Superior temporal gyrus (tissue), 1 donor: ENCODE measurements around the gene BCAS4.

Experiments used
- DNase-seq: peaks from one replicate; pipeline ENCODE4 v3.0.0-alpha.2; 2016; ENCODE audit errors: extremely low spot score

Gene BCAS4

DNA sequence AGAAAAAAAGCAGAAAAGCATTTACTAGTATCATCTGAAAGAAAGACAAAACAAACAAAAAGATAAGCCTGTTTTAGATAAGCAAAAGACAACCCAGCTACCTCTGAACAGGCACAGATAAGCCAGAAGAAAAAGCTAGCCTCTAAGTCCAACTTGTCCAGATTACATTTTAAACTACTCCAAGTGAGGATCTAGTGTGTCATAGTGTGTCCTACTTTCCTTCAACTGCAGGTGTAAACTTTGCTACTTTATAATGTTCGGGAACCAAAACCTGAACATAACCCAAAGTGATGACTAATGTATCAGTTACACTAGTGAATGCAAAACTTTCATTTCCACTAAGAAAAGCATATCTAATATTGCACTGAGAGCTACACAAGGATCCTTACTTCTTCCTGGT is 116.9 kb downstream of the BCAS4 start:
- DNase-seq = no peak

DNA sequence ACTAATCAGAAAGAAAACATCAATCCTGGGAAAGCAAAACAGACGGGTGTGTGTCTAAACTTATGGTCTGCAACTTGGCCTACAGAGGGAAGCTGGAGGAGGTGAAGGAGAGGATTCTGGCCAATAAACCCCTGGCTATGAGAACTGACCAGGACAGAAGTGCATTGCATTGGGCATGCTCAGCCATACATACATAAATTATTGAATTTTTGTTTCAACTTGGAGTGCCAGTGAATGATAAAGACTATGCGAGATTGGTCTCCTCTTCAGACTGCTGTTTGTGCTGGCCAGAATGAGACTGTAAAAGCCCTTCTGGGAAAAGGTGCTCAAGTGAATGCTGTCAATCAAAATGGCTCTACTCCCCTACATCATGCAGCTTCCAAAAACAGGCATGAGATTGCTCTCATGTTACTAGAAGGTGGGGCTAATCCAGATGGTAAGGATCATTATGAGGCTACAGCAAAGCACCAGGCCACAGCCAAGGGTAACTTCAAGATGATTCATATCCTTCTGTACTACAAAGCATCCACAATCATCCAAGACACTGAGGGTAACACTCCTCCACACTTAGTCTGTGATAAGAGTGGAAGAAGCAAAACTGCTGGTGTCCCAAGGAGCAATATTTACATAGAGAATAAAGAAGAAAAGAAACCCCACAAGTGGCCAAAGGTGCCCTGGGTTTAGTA is 119.0 kb downstream of the BCAS4 start:
- no peak for DNase-seq

DNA sequence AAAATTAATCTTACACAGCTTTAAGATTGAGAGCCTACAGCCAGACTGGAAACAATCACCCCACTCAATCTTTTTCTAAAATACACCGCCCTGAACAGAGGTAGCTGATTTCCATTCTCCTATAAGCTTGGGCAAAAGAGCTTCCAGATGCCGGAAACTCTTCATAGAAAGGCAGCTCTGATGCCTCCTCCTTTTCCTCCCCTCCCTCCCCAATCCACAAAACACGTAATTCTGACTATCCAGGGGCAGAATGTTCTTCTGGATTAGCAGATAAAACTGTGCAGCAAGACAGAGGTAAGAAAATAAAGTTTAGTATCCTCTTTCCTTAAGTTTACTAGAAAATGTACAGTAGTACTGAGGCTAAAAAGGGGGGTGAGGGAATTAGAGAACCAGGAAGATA is 120.6 kb downstream of the BCAS4 start:
- DNase-seq = no peak

DNA sequence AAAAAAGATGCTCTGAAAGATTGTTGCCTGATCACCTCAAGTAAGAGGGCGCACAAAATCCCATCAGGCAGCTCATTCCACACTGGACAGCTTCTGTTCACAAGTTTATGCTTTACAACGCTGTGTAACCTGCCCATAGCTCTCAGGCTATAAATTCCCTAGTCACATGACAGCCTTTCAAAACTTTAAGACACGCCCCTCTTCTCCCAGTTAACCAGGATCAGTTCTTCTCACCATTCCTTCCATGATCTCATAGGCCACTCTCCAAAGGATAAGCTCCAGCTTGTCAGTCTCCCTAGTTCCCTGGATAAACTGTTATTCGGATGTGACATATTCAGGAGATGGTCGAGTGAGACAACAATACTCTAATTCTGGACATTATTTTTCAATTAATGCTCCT is 121.4 kb downstream of the BCAS4 start:
- DNase-seq = no peak

DNA sequence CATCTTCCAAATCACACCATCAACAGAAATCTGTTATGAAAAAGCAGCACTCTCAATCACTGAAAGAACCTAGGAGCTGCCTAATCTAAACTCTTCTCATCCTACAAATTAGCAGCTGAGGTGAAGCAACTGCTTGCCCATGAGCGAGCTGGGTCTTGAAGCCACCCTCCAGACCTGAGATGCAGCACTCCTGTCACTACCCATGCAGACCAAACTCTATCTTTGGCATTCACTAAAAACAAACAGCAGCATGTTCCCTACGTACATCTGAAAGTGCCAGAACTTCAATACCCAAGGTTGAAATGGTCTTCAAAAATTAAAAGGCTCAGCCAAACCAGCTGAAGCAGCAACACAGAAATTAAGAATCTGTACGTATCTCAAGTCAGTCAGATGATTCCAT is 122.1 kb downstream of the BCAS4 start:
- DNase-seq = no peak

DNA sequence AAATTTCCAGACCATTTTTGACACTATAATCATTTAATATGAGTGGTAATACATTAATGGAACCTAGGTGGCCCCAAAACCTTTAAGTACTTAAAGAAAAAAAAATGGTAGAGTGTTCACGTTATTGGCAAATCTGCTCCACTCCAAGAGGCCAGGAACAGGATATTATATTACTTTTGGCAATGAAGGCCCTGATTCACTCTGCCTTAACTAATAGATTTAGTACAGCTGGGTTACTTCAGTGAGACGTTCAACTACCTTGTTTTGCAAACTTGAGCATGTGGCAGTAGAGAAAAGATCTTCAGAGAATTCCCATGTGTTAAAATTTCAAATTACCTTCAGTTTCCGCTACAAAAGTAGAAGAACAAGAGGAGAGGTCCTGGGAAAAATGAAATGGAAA is 123.5 kb downstream of the BCAS4 start:
- DNase-seq = no peak

DNA sequence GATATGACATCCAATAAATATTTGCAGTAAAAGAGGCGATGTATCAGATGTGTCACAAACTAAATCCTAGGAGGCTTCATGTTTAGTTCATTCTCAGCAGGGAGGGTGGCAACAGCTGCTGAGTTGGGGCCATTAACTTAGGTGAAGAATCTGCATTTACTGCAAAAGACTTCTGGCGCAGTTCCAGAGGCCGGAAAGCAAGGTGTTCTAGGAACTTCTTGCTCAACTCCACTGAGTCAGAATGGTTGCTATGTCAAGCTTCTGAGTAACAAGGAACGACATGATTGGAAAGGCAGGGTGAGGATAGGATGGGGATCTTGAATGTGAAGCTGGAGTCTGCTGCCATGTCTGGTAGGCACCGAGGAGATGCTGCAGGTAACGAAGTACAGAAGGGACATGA is 124.7 kb downstream of the BCAS4 start:
- no peak for DNase-seq

DNA sequence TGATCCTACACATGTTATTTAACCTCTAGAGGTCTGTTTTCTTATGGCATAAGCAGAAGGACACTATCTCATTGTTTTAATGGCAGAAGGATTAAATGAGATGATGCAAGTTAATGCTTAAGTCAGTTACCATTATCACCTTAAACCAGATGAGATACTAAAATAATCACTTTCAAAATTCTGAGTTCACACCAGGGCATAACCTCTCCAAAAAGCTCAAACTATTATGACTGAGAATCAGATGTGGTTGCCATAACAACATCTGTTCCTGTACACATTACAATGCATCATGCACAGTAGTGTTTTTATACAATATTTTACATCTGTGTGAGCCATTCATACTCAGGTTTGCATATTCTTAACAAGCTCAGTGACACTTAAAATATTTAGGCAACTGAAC is 126.1 kb downstream of the BCAS4 start:
- no peak for DNase-seq

DNA sequence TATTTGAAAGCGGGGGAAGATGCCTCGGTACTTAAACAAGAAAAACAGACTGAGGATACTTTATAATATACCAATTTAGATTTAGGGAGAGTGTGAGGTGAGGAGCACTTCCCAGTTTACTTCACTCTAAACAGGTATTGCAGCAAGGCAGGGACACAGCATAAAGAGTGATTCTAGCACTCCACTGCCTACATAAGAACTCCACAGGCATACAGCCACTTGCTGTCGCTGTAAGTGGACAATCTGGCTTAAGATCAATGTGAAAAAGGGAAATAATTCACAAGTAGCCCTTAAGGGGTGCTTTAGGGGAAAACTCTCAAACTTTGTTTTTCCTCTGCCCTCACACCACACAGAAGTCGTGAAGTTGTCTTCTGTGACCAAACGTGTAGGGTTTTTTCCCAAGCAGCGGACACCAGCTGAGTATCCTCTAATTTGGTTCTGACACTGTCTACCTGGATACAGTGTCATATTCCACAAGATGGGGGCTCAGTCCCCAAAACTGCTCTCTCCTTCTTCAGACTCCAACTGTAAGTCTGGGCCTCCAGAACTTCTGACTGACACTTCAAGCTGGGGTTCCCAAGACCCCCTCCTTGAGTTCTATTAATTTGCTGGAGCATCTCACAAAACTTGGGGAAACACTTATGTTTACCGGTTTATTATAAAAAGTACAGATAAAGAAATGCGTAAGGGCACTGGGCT is 127.1 kb downstream of the BCAS4 start:
- no peak for DNase-seq

DNA sequence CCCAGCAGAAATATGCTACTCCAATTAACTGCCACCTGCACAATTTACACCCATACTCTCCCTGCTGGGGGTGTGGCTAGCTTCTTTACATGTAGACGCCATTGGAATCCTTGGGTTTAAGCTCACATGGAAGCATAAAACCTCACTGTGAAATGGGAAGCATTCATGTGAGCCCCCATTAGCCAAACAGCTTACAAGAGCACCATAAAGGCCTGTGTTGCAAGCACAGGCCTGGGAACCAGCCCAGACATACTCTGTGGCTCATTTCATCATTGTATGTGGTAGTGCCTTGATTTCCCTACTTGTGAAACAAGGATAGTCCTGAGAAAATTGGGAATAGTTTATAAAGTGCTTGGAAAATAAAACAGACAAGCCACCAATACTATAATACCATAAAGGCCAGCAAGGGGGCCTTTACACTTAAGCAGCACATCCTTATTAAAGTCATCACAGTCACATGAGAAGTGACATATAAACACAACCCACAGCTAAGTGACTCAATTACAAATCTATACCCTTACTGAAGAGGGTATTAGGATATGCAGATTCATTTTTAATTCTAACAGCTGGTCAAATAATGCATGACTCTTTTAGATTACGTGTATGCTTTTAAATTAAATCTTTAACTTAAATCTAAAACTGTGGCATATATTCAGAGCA is 129.5 kb downstream of the BCAS4 start:
- no peak for DNase-seq

DNA sequence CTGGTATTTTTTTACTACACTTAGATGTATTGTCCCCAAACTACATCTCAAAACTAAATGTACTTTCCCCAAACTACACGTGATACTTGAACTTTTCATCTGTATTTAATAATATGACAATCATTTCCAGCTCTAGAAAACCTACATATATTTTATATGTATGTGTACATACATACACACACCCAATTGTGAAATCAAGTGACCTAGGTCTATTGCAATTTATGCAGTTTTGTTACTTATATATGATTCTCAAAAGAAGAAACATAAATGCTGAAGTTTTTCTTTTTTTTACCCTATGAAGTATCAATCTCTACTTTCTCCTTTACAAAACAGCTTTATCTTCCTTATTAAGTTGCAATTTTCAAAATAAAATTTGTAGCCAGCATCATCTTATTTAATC is 131.7 kb downstream of the BCAS4 start:
- no peak for DNase-seq
